Measurements from ENCODE around the gene EEF2. TPM values are rescaled to one million over a fixed set of nuclear protein-coding genes. Genes with fewer than 3 reads are reported as not detected.
"Not testable (repeated sequence)": the region's sequence is repeated elsewhere in the genome, so short reads cannot be mapped to it uniquely, and the experiment has no call there.

EEF2 gene
- total RNA-seq, 1 experiment from 2014 or later = 1,644 TPM

GRCh38 chr19:3970313-3970807 is 14.9 kb downstream of the EEF2 start:
- Histone ChIP-seq H4K20me1 (ENCODE audit: insufficient read depth, low read depth, low read length) (peaks cover 11% of the 10 kb centered on the region; the same call in 1 of the 2 replicates), H3K79me2 (ENCODE audit: low read length) (peaks cover 24% of the 10 kb centered on the region), H3K9me2 (replicated peaks; ENCODE audit: insufficient read depth, low read length) (no peaks in the 10 kb centered on the region), H3K4me3 (ENCODE audit: low read length) (peak overlapping the region; percentile 94), H3K9ac (ENCODE audit: low read length) (peak overlapping the region; percentile 96), H2AFZ (ENCODE audit: low read length) (no peak overlapping the region), H3K27ac (ENCODE audit: low read length) (no peak overlapping the region; the same call in 1 of the 2 replicates), H3K4me1 (ENCODE audit: low read length) (peaks cover 15% of the 10 kb centered on the region), H3K4me2 (ENCODE audit: low read depth, low read length, poor library complexity, severe bottlenecking) (peak overlapping the region; percentile 92), H3K27me3 (ENCODE audit: low read length) (no peaks in the 10 kb centered on the region), H3K36me3 (ENCODE audit: insufficient read depth, low read length) (peaks cover 5% of the 10 kb centered on the region; the same call in 1 of the 2 replicates), H3K9me3 (ENCODE audit: low read length) (no peaks in the 10 kb centered on the region)
- no peak for DNase-seq

- no peak overlapping the region for H3K27ac ChIP-seq (ENCODE audit: low read length)
These were observed 15.6 kb downstream of the EEF2 start for GRCh38 chr19:3969435-3970312.

GRCh38 chr19:3968556-3969434 is 16.5 kb downstream of the EEF2 start:
- Histone ChIP-seq H3K9me3 (ENCODE audit: low read length) (no peaks in the 10 kb centered on the region), H3K27me3 (ENCODE audit: low read length) (no peaks in the 10 kb centered on the region), H3K9ac (ENCODE audit: low read length) (peak overlapping the region; percentile 96; the same call in 1 of the 2 replicates), H4K20me1 (ENCODE audit: insufficient read depth, low read depth, low read length) (peaks cover 11% of the 10 kb centered on the region; the same call in 1 of the 2 replicates), H3K4me2 (ENCODE audit: low read depth, low read length, poor library complexity, severe bottlenecking) (peak overlapping the region; percentile 92), H3K4me1 (ENCODE audit: low read length) (peaks cover 15% of the 10 kb centered on the region), H3K36me3 (ENCODE audit: insufficient read depth, low read length) (peaks cover 5% of the 10 kb centered on the region; the same call in 1 of the 2 replicates), H3K9me2 (replicated peaks; ENCODE audit: insufficient read depth, low read length) (no peaks in the 10 kb centered on the region), H3K79me2 (ENCODE audit: low read length) (peaks cover 24% of the 10 kb centered on the region), H2AFZ (ENCODE audit: low read length) (no peak overlapping the region), H3K27ac (ENCODE audit: low read length) (no peak overlapping the region), H3K4me3 (ENCODE audit: low read length) (no peak overlapping the region)
- no peak for DNase-seq

More at GRCh38 chr19:3969435-3970312, 15.6 kb downstream of the EEF2 start:
- H3K79me2 ChIP-seq (ENCODE audit: low read length) = peaks cover 24% of the 10 kb centered on the region
- peak overlapping the region; percentile 96 for H3K9ac ChIP-seq (ENCODE audit: low read length)
- H3K4me3 ChIP-seq (ENCODE audit: low read length) = peak overlapping the region; percentile 94
- H3K9me3 ChIP-seq (ENCODE audit: low read length) = no peaks in the 10 kb centered on the region
- no peak overlapping the region for H2AFZ ChIP-seq (ENCODE audit: low read length)
- H3K4me2 ChIP-seq (ENCODE audit: low read depth, low read length, poor library complexity, severe bottlenecking) = peak overlapping the region; percentile 92
- H3K36me3 ChIP-seq (ENCODE audit: insufficient read depth, low read length) = peaks cover 5% of the 10 kb centered on the region; the same call in 1 of the 2 replicates
- peaks cover 11% of the 10 kb centered on the region; the same call in 1 of the 2 replicates for H4K20me1 ChIP-seq (ENCODE audit: insufficient read depth, low read depth, low read length)
- no peak for DNase-seq
- H3K9me2 ChIP-seq (replicated peaks; ENCODE audit: insufficient read depth, low read length) = no peaks in the 10 kb centered on the region
- peaks cover 15% of the 10 kb centered on the region for H3K4me1 ChIP-seq (ENCODE audit: low read length)
- no peaks in the 10 kb centered on the region for H3K27me3 ChIP-seq (ENCODE audit: low read length)

- not testable (repeated sequence) for H3K9me2 ChIP-seq (replicated peaks; ENCODE audit: insufficient read depth, low read length); H3K27me3 ChIP-seq (ENCODE audit: low read length); H3K36me3 ChIP-seq (ENCODE audit: insufficient read depth, low read length); H3K9ac ChIP-seq (ENCODE audit: low read length); H3K27ac ChIP-seq (ENCODE audit: low read length); H3K9me3 ChIP-seq (ENCODE audit: low read length); H2AFZ ChIP-seq (ENCODE audit: low read length); H3K4me3 ChIP-seq (ENCODE audit: low read length); H3K4me2 ChIP-seq (ENCODE audit: low read depth, low read length, poor library complexity, severe bottlenecking); DNase-seq
- Histone ChIP-seq H3K79me2 (ENCODE audit: low read length) (peaks cover 24% of the 10 kb centered on the region), H3K4me1 (ENCODE audit: low read length) (peaks cover 15% of the 10 kb centered on the region), H4K20me1 (ENCODE audit: insufficient read depth, low read depth, low read length) (peaks cover 11% of the 10 kb centered on the region; the same call in 1 of the 2 replicates)
These were observed 17.3 kb downstream of the EEF2 start for GRCh38 chr19:3967983-3968382.

- H3K9ac ChIP-seq (ENCODE audit: low read length) = no peak overlapping the region
- H2AFZ ChIP-seq (ENCODE audit: low read length) = no peak overlapping the region
- H3K36me3 ChIP-seq (ENCODE audit: insufficient read depth, low read length) = peaks cover 5% of the 10 kb centered on the region; the same call in 1 of the 2 replicates
- H3K9me2 ChIP-seq (replicated peaks; ENCODE audit: insufficient read depth, low read length) = no peaks in the 10 kb centered on the region
- DNase-seq = no peak
- peaks cover 11% of the 10 kb centered on the region; the same call in 1 of the 2 replicates for H4K20me1 ChIP-seq (ENCODE audit: insufficient read depth, low read depth, low read length)
- no peak overlapping the region for H3K4me2 ChIP-seq (ENCODE audit: low read depth, low read length, poor library complexity, severe bottlenecking)
- H3K27ac ChIP-seq (ENCODE audit: low read length) = no peak overlapping the region
- no peak overlapping the region for H3K4me3 ChIP-seq (ENCODE audit: low read length)
- peaks cover 24% of the 10 kb centered on the region for H3K79me2 ChIP-seq (ENCODE audit: low read length)
- peaks cover 12% of the 10 kb centered on the region for H3K4me1 ChIP-seq (ENCODE audit: low read length)
- no peaks in the 10 kb centered on the region for H3K9me3 ChIP-seq (ENCODE audit: low read length)
- H3K27me3 ChIP-seq (ENCODE audit: low read length) = no peaks in the 10 kb centered on the region
These were observed 18.9 kb downstream of the EEF2 start for GRCh38 chr19:3966051-3967017.

GRCh38 chr19:3964256-3965194 is 20.7 kb downstream of the EEF2 start:
- no peak overlapping the region for H3K27ac ChIP-seq (ENCODE audit: low read length)
- H3K4me1 ChIP-seq (ENCODE audit: low read length) = peaks cover 3% of the 10 kb centered on the region
- H3K9me3 ChIP-seq (ENCODE audit: low read length) = no peaks in the 10 kb centered on the region
- no peak overlapping the region for H3K9ac ChIP-seq (ENCODE audit: low read length)
- H3K36me3 ChIP-seq (ENCODE audit: insufficient read depth, low read length) = peaks cover 5% of the 10 kb centered on the region; the same call in 1 of the 2 replicates
- H3K4me2 ChIP-seq (ENCODE audit: low read depth, low read length, poor library complexity, severe bottlenecking) = no peak overlapping the region
- DNase-seq = no peak
- H3K9me2 ChIP-seq (replicated peaks; ENCODE audit: insufficient read depth, low read length) = no peaks in the 10 kb centered on the region
- no peaks in the 10 kb centered on the region for H3K27me3 ChIP-seq (ENCODE audit: low read length)
- peaks cover 12% of the 10 kb centered on the region for H3K79me2 ChIP-seq (ENCODE audit: low read length)
- H2AFZ ChIP-seq (ENCODE audit: low read length) = no peak overlapping the region
- no peak overlapping the region for H3K4me3 ChIP-seq (ENCODE audit: low read length)
- H4K20me1 ChIP-seq (ENCODE audit: insufficient read depth, low read depth, low read length) = peaks cover 3% of the 10 kb centered on the region; the same call in 1 of the 2 replicates
